ENCODE measurements around the gene MBLAC1.

GRCh38 chr7:100119970-100120732 lies 6.6 kb upstream of the MBLAC1 start:
- TF ChIP-seq, protein P1, sequence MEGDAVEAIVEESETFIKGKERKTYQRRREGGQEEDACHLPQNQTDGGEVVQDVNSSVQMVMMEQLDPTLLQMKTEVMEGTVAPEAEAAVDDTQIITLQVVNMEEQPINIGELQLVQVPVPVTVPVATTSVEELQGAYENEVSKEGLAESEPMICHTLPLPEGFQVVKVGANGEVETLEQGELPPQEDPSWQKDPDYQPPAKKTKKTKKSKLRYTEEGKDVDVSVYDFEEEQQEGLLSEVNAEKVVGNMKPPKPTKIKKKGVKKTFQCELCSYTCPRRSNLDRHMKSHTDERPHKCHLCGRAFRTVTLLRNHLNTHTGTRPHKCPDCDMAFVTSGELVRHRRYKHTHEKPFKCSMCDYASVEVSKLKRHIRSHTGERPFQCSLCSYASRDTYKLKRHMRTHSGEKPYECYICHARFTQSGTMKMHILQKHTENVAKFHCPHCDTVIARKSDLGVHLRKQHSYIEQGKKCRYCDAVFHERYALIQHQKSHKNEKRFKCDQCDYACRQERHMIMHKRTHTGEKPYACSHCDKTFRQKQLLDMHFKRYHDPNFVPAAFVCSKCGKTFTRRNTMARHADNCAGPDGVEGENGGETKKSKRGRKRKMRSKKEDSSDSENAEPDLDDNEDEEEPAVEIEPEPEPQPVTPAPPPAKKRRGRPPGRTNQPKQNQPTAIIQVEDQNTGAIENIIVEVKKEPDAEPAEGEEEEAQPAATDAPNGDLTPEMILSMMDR (IDR thresholded peaks at IDR 0.05), result no peak
- no peak for TF ChIP-seq POLR2A (IDR thresholded peaks at IDR 0.05)
